Uterus (tissue), 2 donors: ENCODE data around the gene SHISAL1.

Experiments
- CTCF ChIP-seq, 4 experiments: fragments of 200-600 bp in 2 of 4; fragments of 450-650 bp in 2 of 4; sonication (generic) in 2 of 4; IDR thresholded peaks; one replicate each; pipeline ENCODE4 v1.5.1; 2016 to 2019; ENCODE audit warnings: antibody characterized with exemption in 4 of 4, mild to moderate bottlenecking in 2 of 4, moderate library complexity in 1 of 4
- POLR2A ChIP-seq, 2 donors: fragments of 450-650 bp; IDR thresholded peaks; one replicate each; pipeline ENCODE4 v1.6.1; 2016; ENCODE audit warnings: antibody characterized with exemption in 2 of 2, mild to moderate bottlenecking in 1 of 2, moderate library complexity in 1 of 2

GRCh38 chr22:44340271-44341239 is 27.8 kb upstream of the SHISAL1 start:
- no peak for TF ChIP-seq CTCF (IDR thresholded peaks at IDR 0.05)
- TF ChIP-seq POLR2A (IDR thresholded peaks at IDR 0.05), result no peak
